Keratinocyte (primary cell): Measurements from ENCODE around the gene DDX20. TPM values are rescaled to one million over a fixed set of nuclear protein-coding genes. Genes with fewer than 3 reads are reported as not detected.

ENCODE experiments used
- DNase-seq: peaks from one replicate; pipeline ENCODE4 v3.0.0-alpha.2; 2011; ENCODE audit warnings: low read depth, missing footprints, low spot score
- FAIRE-seq: peaks from 2 replicates; lab custom pipeline; 2011; peaks lifted over from hg19 to GRCh38; lab: Jason Lieb, UNC
- H2AFZ ChIP-seq: 2 replicates; pipeline ENCODE4 v1.6.0; 2012; ENCODE audit warnings: low read length, control low read depth, inconsistent platforms; ENCODE audit not compliant: control insufficient read depth
- H3K27ac ChIP-seq: 2 replicates; pipeline ENCODE4 v1.5.1; 2011; ENCODE audit warnings: low read length; ENCODE audit not compliant: control insufficient read depth, insufficient read depth
- H3K27me3 ChIP-seq: 3 replicates; pipeline ENCODE4 v1.6.0; 2011; ENCODE audit warnings: low read length; ENCODE audit not compliant: control insufficient read depth, insufficient read depth; ENCODE audit errors: extremely low read depth
- H3K36me3 ChIP-seq, 2 experiments: 2 replicates in 1 of 2; 3 replicates in 1 of 2; pipeline ENCODE4 v1.5.1; 2011; ENCODE audit warnings: low read length in 2 of 2, mild to moderate bottlenecking in 1 of 2; ENCODE audit not compliant: control insufficient read depth in 2 of 2, insufficient read depth in 2 of 2; ENCODE audit errors: extremely low read depth in 1 of 2
- H3K4me1 ChIP-seq: 3 replicates; pipeline ENCODE4 v1.5.1; 2011; ENCODE audit warnings: low read length; ENCODE audit not compliant: control insufficient read depth, insufficient read depth; ENCODE audit errors: extremely low read depth
- H3K4me2 ChIP-seq: 3 replicates; pipeline ENCODE4 v1.6.0; 2011; ENCODE audit warnings: low read depth, low read length; ENCODE audit not compliant: control insufficient read depth, insufficient read depth; ENCODE audit errors: extremely low read depth
- H3K4me3 ChIP-seq, 3 experiments: fragments of 200-600 bp in 1 of 3; sonication (generic) in 1 of 3; 2 replicates in 2 of 3; 3 replicates in 1 of 3; pipeline ENCODE4 v1.5.1; 2011 to 2016; ENCODE audit warnings: low read length in 3 of 3, mild to moderate bottlenecking in 3 of 3, control low read depth in 2 of 3, inconsistent platforms in 1 of 3, low read depth in 1 of 3, mixed read lengths in 1 of 3, mixed run types in 1 of 3, moderate library complexity in 1 of 3; ENCODE audit not compliant: control insufficient read depth in 2 of 3, insufficient read depth in 2 of 3; ENCODE audit errors: extremely low read depth in 1 of 3
- H3K79me2 ChIP-seq: 2 replicates; pipeline ENCODE4 v1.6.0; 2012; ENCODE audit warnings: low read length; ENCODE audit not compliant: control insufficient read depth, insufficient read depth
- H3K9ac ChIP-seq: 3 replicates; pipeline ENCODE4 v1.6.0; 2011; ENCODE audit warnings: low read length; ENCODE audit not compliant: control insufficient read depth, insufficient read depth; ENCODE audit errors: extremely low read depth
- H3K9me1 ChIP-seq: 3 replicates; pipeline ENCODE4 v1.6.0; 2011; ENCODE audit warnings: low read length; ENCODE audit not compliant: control insufficient read depth, insufficient read depth; ENCODE audit errors: extremely low read depth
- H3K9me3 ChIP-seq: 2 replicates; pipeline ENCODE4 v1.5.1; 2012; ENCODE audit warnings: low read depth, low read length; ENCODE audit not compliant: control insufficient read depth
- H4K20me1 ChIP-seq: 3 replicates; pipeline ENCODE4 v1.6.0; 2011; ENCODE audit warnings: low read length; ENCODE audit not compliant: control insufficient read depth, insufficient read depth; ENCODE audit errors: extremely low read depth
- CTCF ChIP-seq, 3 experiments: IDR thresholded peaks in 1 of 3; conservative IDR thresholded peaks in 1 of 3; optimal IDR thresholded peaks in 1 of 3; 2 replicates in 2 of 3; 3 replicates in 1 of 3; pipeline versions ENCODE3 to v1.5.1; 2011; ENCODE audit warnings: low read length in 3 of 3, mild to moderate bottlenecking in 3 of 3, moderate library complexity in 2 of 3, control low read depth in 1 of 3, inconsistent platforms in 1 of 3; ENCODE audit not compliant: insufficient read depth in 2 of 3; ENCODE audit errors: extremely low read depth in 1 of 3
- EZH2 ChIP-seq: IDR thresholded peaks from one replicate; pipeline ENCODE4 v1.6.1; 2012; ENCODE audit warnings: inconsistent platforms, mild to moderate bottlenecking, low read length, moderate library complexity
- dilution Hi-C: fragments of 300-500 bp; cut with MboI; formaldehyde crosslinking; loops from one replicate; pipeline ENCODE4 v1.7.0; 2020; ENCODE audit warnings: low sequenced_read_pairs; ENCODE audit not compliant: extremely low pct_ligation_motif_present
- polyA plus RNA-seq, 5 experiments: library from polyadenylated mRNA; depleted of rRNA in 3 of 5; stranded (reverse) in 3 of 5; stranded (forward) in 1 of 5; unstranded in 1 of 5; fragments of >200 nt; gene quantifications; 1 replicate in 1 of 5; 2 replicates in 3 of 5; 3 replicates in 1 of 5; pipeline versions ENCODE4 v1.2.1 to v1.2.3, GENCODE V29; 2011 to 2012; ENCODE audit warnings: missing spikeins in 2 of 5, low read depth in 1 of 5, low replicate concordance in 1 of 5

Gene DDX20
- polyA plus RNA-seq, 1 donor (not counting 4 experiments of a cell fraction or from before 2014, with no cell fraction given): 14.8 TPM

GRCh38 chr1:111805251-111805650, 49.5 kb downstream of the DDX20 start:
- Histone ChIP-seq H3K4me1 (no peaks in the 10 kb centered on the region), H3K79me2 (no peaks in the 10 kb centered on the region), H2AFZ (no peak overlapping the region), H3K9ac (no peak overlapping the region), H3K4me2 (no peak overlapping the region), H3K27ac (no peak overlapping the region), H4K20me1 (no peaks in the 10 kb centered on the region), H3K4me3 (no peak overlapping the region), H3K36me3 (no peaks in the 10 kb centered on the region), H3K9me1 (no peaks in the 10 kb centered on the region), H3K27me3 (peaks cover 3% of the 10 kb centered on the region), H3K9me3 (no peaks in the 10 kb centered on the region)
- no peak for TF ChIP-seq CTCF (optimal IDR thresholded peaks at IDR 0.05 in 1 of 3, IDR thresholded peaks at IDR 0.05 in 1 of 3, conservative IDR thresholded peaks at IDR 0.05 in 1 of 3; ENCODE audit: extremely low read depth in 1 of 3, insufficient read depth in 2 of 3, low read length in 3 of 3)
- TF ChIP-seq EZH2: no peak
- no peak for DNase-seq
- dilution Hi-C loops: no loop called here
- no peak for FAIRE-seq

GRCh38 chr1:111811891-111812290, 56.2 kb downstream of the DDX20 start:
- H3K4me3 ChIP-seq: no peak overlapping the region
- H3K36me3 ChIP-seq: no peaks in the 10 kb centered on the region
- TF ChIP-seq CTCF (optimal IDR thresholded peaks at IDR 0.05 in 1 of 3, IDR thresholded peaks at IDR 0.05 in 1 of 3, conservative IDR thresholded peaks at IDR 0.05 in 1 of 3; ENCODE audit: extremely low read depth in 1 of 3, insufficient read depth in 2 of 3, low read length in 3 of 3) (no peak), EZH2 (no peak)
- H3K79me2 ChIP-seq: no peaks in the 10 kb centered on the region
- DNase-seq: no peak
- H3K9ac ChIP-seq: no peak overlapping the region
- no peaks in the 10 kb centered on the region for H3K4me1 ChIP-seq
- H3K9me3 ChIP-seq: no peaks in the 10 kb centered on the region
- no peaks in the 10 kb centered on the region for H3K9me1 ChIP-seq
- no peak for FAIRE-seq
- dilution Hi-C loops: no loop called here
- no peak overlapping the region for H2AFZ ChIP-seq
- H3K27ac ChIP-seq: no peak overlapping the region
- H3K4me2 ChIP-seq: no peak overlapping the region
- no peaks in the 10 kb centered on the region for H4K20me1 ChIP-seq
- H3K27me3 ChIP-seq: no peaks in the 10 kb centered on the region
